T-helper 17 cell (primary cell): ENCODE measurements around the gene CWC27. TPM values are rescaled to one million over a fixed set of nuclear protein-coding genes. Genes with fewer than 3 reads are reported as not detected.

Experiments used
- ATAC-seq: fragments of 150-1000 bp; cut with Tn5 transposase; 2 replicates; pipeline ENCODE4 v1.10.0; 2021; ENCODE audit warnings: mild to moderate bottlenecking, moderate library complexity
- DNase-seq, 3 donors: peaks; one replicate each; pipeline versions ENCODE4 v3.0.0 to v3.0.0-alpha.2; 2020 to 2021
- H3K9me3 ChIP-seq: one replicate; pipeline ENCODE4 v1.7.0; 2013; ENCODE audit warnings: low read length, mild to moderate bottlenecking; ENCODE audit not compliant: control insufficient read depth, poor library complexity, severe bottlenecking
- H3K27ac Mint-ChIP-seq: one replicate; pipeline ENCODE4 v1.8.0; 2022; ENCODE audit warnings: mild to moderate bottlenecking, moderate library complexity, mixed read lengths
- H3K27me3 Mint-ChIP-seq: one replicate; pipeline ENCODE4 v1.8.0; 2022; ENCODE audit warnings: mixed read lengths
- H3K36me3 Mint-ChIP-seq: one replicate; pipeline ENCODE4 v1.8.0; 2022; ENCODE audit warnings: low read depth, mixed read lengths
- H3K4me1 Mint-ChIP-seq: one replicate; pipeline ENCODE4 v1.8.0; 2022; ENCODE audit warnings: mild to moderate bottlenecking, mixed read lengths
- H3K4me3 Mint-ChIP-seq: one replicate; pipeline ENCODE4 v1.8.0; 2022; ENCODE audit warnings: mild to moderate bottlenecking, moderate library complexity, mixed read lengths
- total RNA-seq, 4 donors: library from RNA in 2 of 4; stranded (reverse) in 2 of 4; gene quantifications; one replicate each; pipeline ENCODE4 v1.2.3 and lab custom pipeline; 2022 to 2026

CWC27 gene
- total RNA-seq, 2 donors from 2014 or later = 17.4 to 18.2 TPM

GRCh38 chr5:65047948-65048690 lies 279.4 kb downstream of the CWC27 start:
- DNase-seq (no peak), ATAC-seq (peak; percentile 14)
- peaks cover 5% of the 10 kb centered on the region for H3K4me1 Mint-ChIP-seq
- H3K9me3 ChIP-seq = no peaks in the 10 kb centered on the region
- no peaks in the 10 kb centered on the region for H3K27me3 Mint-ChIP-seq
- H3K27ac Mint-ChIP-seq = no peak overlapping the region
- no peaks in the 10 kb centered on the region for H3K36me3 Mint-ChIP-seq
- no peak overlapping the region for H3K4me3 Mint-ChIP-seq

GRCh38 chr5:65050140-65050539 lies 281.4 kb downstream of the CWC27 start:
- no peaks in the 10 kb centered on the region for H3K27me3 Mint-ChIP-seq
- peaks cover 2% of the 10 kb centered on the region for H3K4me1 Mint-ChIP-seq
- H3K4me3 Mint-ChIP-seq = no peak overlapping the region
- ATAC-seq = no peak
- H3K9me3 ChIP-seq = no peaks in the 10 kb centered on the region
- H3K36me3 Mint-ChIP-seq = no peaks in the 10 kb centered on the region
- DNase-seq = no peak
- no peak overlapping the region for H3K27ac Mint-ChIP-seq

GRCh38 chr5:65050826-65051498 lies 282.2 kb downstream of the CWC27 start:
- ATAC-seq = no peak
- DNase-seq = no peak
- Mint-ChIP-seq H3K27ac (no peak overlapping the region), H3K27me3 (no peaks in the 10 kb centered on the region), H3K36me3 (no peaks in the 10 kb centered on the region), H3K4me1 (no peaks in the 10 kb centered on the region), H3K4me3 (no peak overlapping the region)
- H3K9me3 ChIP-seq = no peaks in the 10 kb centered on the region

- no peak overlapping the region for H3K27ac Mint-ChIP-seq
- DNase-seq (no peak), ATAC-seq (no peak)
- H3K27me3 Mint-ChIP-seq = peaks cover 8% of the 10 kb centered on the region
- no peaks in the 10 kb centered on the region for H3K9me3 ChIP-seq
- H3K4me3 Mint-ChIP-seq = no peak overlapping the region
- peaks cover 4% of the 10 kb centered on the region for H3K4me1 Mint-ChIP-seq
- H3K36me3 Mint-ChIP-seq = peaks cover 7% of the 10 kb centered on the region
These were observed 287.2 kb downstream of the CWC27 start for GRCh38 chr5:65055938-65056337.

GRCh38 chr5:65059681-65060598 lies 291.2 kb downstream of the CWC27 start:
- peaks cover 7% of the 10 kb centered on the region for H3K36me3 Mint-ChIP-seq
- no peaks in the 10 kb centered on the region for H3K9me3 ChIP-seq
- H3K4me1 Mint-ChIP-seq = peaks cover 7% of the 10 kb centered on the region
- ATAC-seq (no peak), DNase-seq (no peak)
- peak overlapping the region; percentile 42 for H3K27ac Mint-ChIP-seq
- H3K27me3 Mint-ChIP-seq = peaks cover 8% of the 10 kb centered on the region
- no peak overlapping the region for H3K4me3 Mint-ChIP-seq

GRCh38 chr5:65061250-65061973 lies 292.7 kb downstream of the CWC27 start:
- no peaks in the 10 kb centered on the region for H3K9me3 ChIP-seq
- no peak for DNase-seq
- peaks cover 7% of the 10 kb centered on the region for H3K4me1 Mint-ChIP-seq
- peak; percentile 36 for ATAC-seq
- peaks cover 15% of the 10 kb centered on the region for H3K36me3 Mint-ChIP-seq
- no peak overlapping the region for H3K4me3 Mint-ChIP-seq
- H3K27me3 Mint-ChIP-seq = peaks cover 19% of the 10 kb centered on the region
- H3K27ac Mint-ChIP-seq = peak overlapping the region; percentile 5

GRCh38 chr5:65061974-65062353 lies 293.2 kb downstream of the CWC27 start:
- no peaks in the 10 kb centered on the region for H3K9me3 ChIP-seq
- ATAC-seq (no peak), DNase-seq (no peak)
- Mint-ChIP-seq H3K4me3 (no peak overlapping the region), H3K4me1 (peaks cover 7% of the 10 kb centered on the region), H3K27me3 (peaks cover 20% of the 10 kb centered on the region), H3K27ac (no peak overlapping the region), H3K36me3 (peaks cover 15% of the 10 kb centered on the region)

GRCh38 chr5:65062469-65063083 lies 293.8 kb downstream of the CWC27 start:
- peaks cover 15% of the 10 kb centered on the region for H3K36me3 Mint-ChIP-seq
- no peak overlapping the region for H3K27ac Mint-ChIP-seq
- H3K9me3 ChIP-seq = no peaks in the 10 kb centered on the region
- no peak for ATAC-seq
- H3K27me3 Mint-ChIP-seq = peaks cover 18% of the 10 kb centered on the region
- peaks cover 7% of the 10 kb centered on the region for H3K4me1 Mint-ChIP-seq
- no peak overlapping the region for H3K4me3 Mint-ChIP-seq
- no peak for DNase-seq

- peaks cover 5% of the 10 kb centered on the region for H3K4me1 Mint-ChIP-seq
- H3K4me3 Mint-ChIP-seq = no peak overlapping the region
- H3K27me3 Mint-ChIP-seq = peaks cover 19% of the 10 kb centered on the region
- no peaks in the 10 kb centered on the region for H3K9me3 ChIP-seq
- H3K27ac Mint-ChIP-seq = no peak overlapping the region
- no peak for DNase-seq
- ATAC-seq = no peak
- peaks cover 8% of the 10 kb centered on the region for H3K36me3 Mint-ChIP-seq
These were observed 296.3 kb downstream of the CWC27 start for GRCh38 chr5:65065001-65065511.

GRCh38 chr5:65066387-65067146 lies 297.8 kb downstream of the CWC27 start:
- peak overlapping the region; percentile 71 for H3K27ac Mint-ChIP-seq
- H3K4me1 Mint-ChIP-seq = peaks cover 2% of the 10 kb centered on the region
- H3K4me3 Mint-ChIP-seq = no peak overlapping the region
- no peak for ATAC-seq
- H3K27me3 Mint-ChIP-seq = peaks cover 19% of the 10 kb centered on the region
- no peaks in the 10 kb centered on the region for H3K9me3 ChIP-seq
- peaks cover 8% of the 10 kb centered on the region for H3K36me3 Mint-ChIP-seq
- DNase-seq = no peak

- H3K4me3 Mint-ChIP-seq = no peak overlapping the region
- H3K27me3 Mint-ChIP-seq = peaks cover 21% of the 10 kb centered on the region
- peaks cover under 1% of the 10 kb centered on the region for H3K4me1 Mint-ChIP-seq
- no peaks in the 10 kb centered on the region for H3K9me3 ChIP-seq
- no peak overlapping the region for H3K27ac Mint-ChIP-seq
- no peak for DNase-seq
- H3K36me3 Mint-ChIP-seq = peaks cover 8% of the 10 kb centered on the region
- ATAC-seq = no peak
These were observed 298.4 kb downstream of the CWC27 start for GRCh38 chr5:65067147-65067506.
